Tibial nerve (tissue), 4 donors: Measurements from ENCODE around the gene CEP85L. TPM values are rescaled to one million over a fixed set of nuclear protein-coding genes. Genes with fewer than 3 reads are reported as not detected.

ENCODE experiments used
- DNase-seq, 2 donors: peaks; one replicate each; pipeline ENCODE4 v3.0.0-alpha.2; 2019; ENCODE audit warnings: low spot score in 2 of 2
- H3K27ac ChIP-seq, 4 donors: fragments of 200-600 bp; sonication (generic) in 3 of 4; one replicate each; pipeline ENCODE4 v1.5.1; 2017 to 2019; ENCODE audit warnings: mild to moderate bottlenecking in 1 of 4
- H3K27me3 ChIP-seq, 2 donors: fragments of 200-600 bp; sonication (generic) in 1 of 2; one replicate each; pipeline versions ENCODE4 v1.5.1 to v1.6.0; 2017 to 2019
- H3K36me3 ChIP-seq, 3 donors: fragments of 200-600 bp; sonication (generic); one replicate each; pipeline ENCODE4 v1.5.1; 2018 to 2019
- H3K4me1 ChIP-seq, 4 donors: fragments of 200-600 bp; sonication (generic) in 3 of 4; one replicate each; pipeline ENCODE4 v1.5.1; 2017 to 2019
- H3K4me3 ChIP-seq, 4 donors: fragments of 200-600 bp; sonication (generic) in 3 of 4; one replicate each; pipeline ENCODE4 v1.5.1; 2017 to 2019; ENCODE audit warnings: mild to moderate bottlenecking in 1 of 4, moderate library complexity in 1 of 4
- H3K9me3 ChIP-seq, 4 donors: fragments of 200-600 bp; sonication (generic) in 3 of 4; one replicate each; pipeline ENCODE4 v1.5.1; 2017 to 2019
- EP300 ChIP-seq, 2 donors: sonication (generic); formaldehyde crosslinking; IDR thresholded peaks; one replicate each; pipeline ENCODE4 v1.6.1; 2017; ENCODE audit warnings: antibody characterized with exemption in 2 of 2, mild to moderate bottlenecking in 1 of 2
- POLR2A ChIP-seq, 2 donors: fragments of 450-650 bp; IDR thresholded peaks; one replicate each; pipeline ENCODE4 v1.6.1; 2017; ENCODE audit warnings: antibody characterized with exemption in 2 of 2, mild to moderate bottlenecking in 2 of 2, moderate library complexity in 2 of 2
- WGBS, 2 donors: methylation state at CpG; one replicate each; pipeline ENCODE4 v1.1.5; 2018; 5-methylcytosine and 5-hydroxymethylcytosine counted together
- total RNA-seq, 4 donors: library from RNA; depleted of rRNA; stranded (reverse); fragments of >200 nt; gene quantifications; one replicate each; pipeline ENCODE4 v1.1.0, GENCODE V29; 2016
- TF ChIP-seq, protein P1 (sequence below), 5 experiments: fragments of 200-600 bp in 3 of 5; fragments of 450-650 bp in 2 of 5; sonication (generic) in 3 of 5; IDR thresholded peaks; one replicate each; pipeline ENCODE4 v1.5.1; 2016 to 2019; ENCODE audit warnings: antibody characterized with exemption in 5 of 5, mild to moderate bottlenecking in 3 of 5, moderate library complexity in 2 of 5

The CEP85L gene
- total RNA-seq, 4 donors from 2014 or later, result 26.7 to 47.4 (median 37.8) TPM

DNA sequence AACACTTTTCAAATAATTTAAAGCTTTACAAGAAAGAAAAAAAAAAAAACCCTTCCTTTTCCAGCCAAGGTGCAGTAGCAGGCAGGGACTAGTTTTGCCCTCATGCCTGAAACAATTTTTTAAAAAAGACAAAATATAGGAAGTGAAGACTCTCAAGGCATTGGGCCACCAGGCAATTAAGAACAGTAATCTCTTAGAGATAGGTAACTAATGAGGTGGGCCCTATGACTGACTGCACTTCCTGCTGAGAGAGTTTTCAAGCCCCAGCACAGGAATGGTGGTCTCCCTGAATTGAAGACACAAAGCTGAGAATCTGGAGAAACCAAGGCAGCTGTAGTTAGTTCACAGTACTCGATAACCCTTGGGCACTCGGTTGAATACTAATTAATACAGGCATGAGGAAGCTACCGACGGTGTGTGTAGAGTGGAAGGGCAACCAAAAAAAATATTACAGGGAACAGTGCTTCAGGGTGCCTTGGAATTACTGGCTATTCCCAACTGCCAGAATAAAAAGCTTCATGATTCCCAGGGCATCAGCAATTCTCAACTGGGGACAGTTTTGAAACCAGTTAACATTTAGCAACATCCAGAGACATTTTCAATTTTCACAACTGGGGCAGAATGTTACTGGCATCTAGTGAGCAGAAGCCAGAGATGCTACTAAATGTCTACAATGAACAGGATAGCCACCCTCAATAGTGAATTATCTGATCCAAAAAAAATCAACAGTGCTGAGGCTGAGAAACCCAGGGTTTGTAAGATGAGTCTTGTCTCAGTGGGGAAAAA is 139.3 kb downstream of the CEP85L start:
- Histone ChIP-seq H3K4me3 (no peak overlapping the region), H3K4me1 (peaks cover 0 to 21% (median 0%) of the 10 kb centered on the region in 4 donors), H3K36me3 (no peaks in the 10 kb centered on the region), H3K27ac (no peak overlapping the region), H3K9me3 (no peaks in the 10 kb centered on the region), H3K27me3 (no peaks in the 10 kb centered on the region)
- WGBS, 2 donors, result 89% methylated on average over 4 of the region's 4 CpGs
- TF ChIP-seq POLR2A (IDR thresholded peaks at IDR 0.05), result no peak
- TF ChIP-seq, protein P1, sequence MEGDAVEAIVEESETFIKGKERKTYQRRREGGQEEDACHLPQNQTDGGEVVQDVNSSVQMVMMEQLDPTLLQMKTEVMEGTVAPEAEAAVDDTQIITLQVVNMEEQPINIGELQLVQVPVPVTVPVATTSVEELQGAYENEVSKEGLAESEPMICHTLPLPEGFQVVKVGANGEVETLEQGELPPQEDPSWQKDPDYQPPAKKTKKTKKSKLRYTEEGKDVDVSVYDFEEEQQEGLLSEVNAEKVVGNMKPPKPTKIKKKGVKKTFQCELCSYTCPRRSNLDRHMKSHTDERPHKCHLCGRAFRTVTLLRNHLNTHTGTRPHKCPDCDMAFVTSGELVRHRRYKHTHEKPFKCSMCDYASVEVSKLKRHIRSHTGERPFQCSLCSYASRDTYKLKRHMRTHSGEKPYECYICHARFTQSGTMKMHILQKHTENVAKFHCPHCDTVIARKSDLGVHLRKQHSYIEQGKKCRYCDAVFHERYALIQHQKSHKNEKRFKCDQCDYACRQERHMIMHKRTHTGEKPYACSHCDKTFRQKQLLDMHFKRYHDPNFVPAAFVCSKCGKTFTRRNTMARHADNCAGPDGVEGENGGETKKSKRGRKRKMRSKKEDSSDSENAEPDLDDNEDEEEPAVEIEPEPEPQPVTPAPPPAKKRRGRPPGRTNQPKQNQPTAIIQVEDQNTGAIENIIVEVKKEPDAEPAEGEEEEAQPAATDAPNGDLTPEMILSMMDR (IDR thresholded peaks at IDR 0.05), result no peak
- no peak for TF ChIP-seq EP300 (IDR thresholded peaks at IDR 0.05)
- no peak for DNase-seq

- peaks cover 0 to 10% (median 0%) of the 10 kb centered on the region in 3 donors for H3K36me3 ChIP-seq
- H3K4me1 ChIP-seq, result peaks cover 0 to 27% (median 0%) of the 10 kb centered on the region in 4 donors
- H3K27me3 ChIP-seq, result no peaks in the 10 kb centered on the region
- H3K27ac ChIP-seq, result no peak overlapping the region
- TF ChIP-seq EP300 (IDR thresholded peaks at IDR 0.05), result no peak
- TF ChIP-seq, protein P1 (IDR thresholded peaks at IDR 0.05), result peak; percentile 22 to 51 (median 50)
- TF ChIP-seq POLR2A (IDR thresholded peaks at IDR 0.05), result no peak
- H3K9me3 ChIP-seq, result no peaks in the 10 kb centered on the region
- no peak overlapping the region for H3K4me3 ChIP-seq
- peak in 1 of 2 donors; percentile 30 for DNase-seq
- 35 to 40% methylated on average over 3 of the region's 3 CpGs for WGBS, 2 donors
These were observed 142.3 kb downstream of the CEP85L start for GRCh38 chr6:118509009-118509617.

- peaks cover 0 to 25% (median 0%) of the 10 kb centered on the region in 3 donors for H3K36me3 ChIP-seq
- no peak for DNase-seq
- peaks cover 0 to 27% (median 0%) of the 10 kb centered on the region in 4 donors for H3K4me1 ChIP-seq
- H3K4me3 ChIP-seq, result no peak overlapping the region
- no peaks in the 10 kb centered on the region for H3K9me3 ChIP-seq
- TF ChIP-seq EP300 (IDR thresholded peaks at IDR 0.05) (no peak), POLR2A (IDR thresholded peaks at IDR 0.05) (no peak)
- TF ChIP-seq, protein P1 (IDR thresholded peaks at IDR 0.05), result no peak
- no peak overlapping the region for H3K27ac ChIP-seq
- no peaks in the 10 kb centered on the region for H3K27me3 ChIP-seq
- WGBS, 2 donors, result 90 to 95% methylated on average over 1 of the region's 1 CpG
These were observed 143.8 kb downstream of the CEP85L start for GRCh38 chr6:118507636-118508035.

DNA sequence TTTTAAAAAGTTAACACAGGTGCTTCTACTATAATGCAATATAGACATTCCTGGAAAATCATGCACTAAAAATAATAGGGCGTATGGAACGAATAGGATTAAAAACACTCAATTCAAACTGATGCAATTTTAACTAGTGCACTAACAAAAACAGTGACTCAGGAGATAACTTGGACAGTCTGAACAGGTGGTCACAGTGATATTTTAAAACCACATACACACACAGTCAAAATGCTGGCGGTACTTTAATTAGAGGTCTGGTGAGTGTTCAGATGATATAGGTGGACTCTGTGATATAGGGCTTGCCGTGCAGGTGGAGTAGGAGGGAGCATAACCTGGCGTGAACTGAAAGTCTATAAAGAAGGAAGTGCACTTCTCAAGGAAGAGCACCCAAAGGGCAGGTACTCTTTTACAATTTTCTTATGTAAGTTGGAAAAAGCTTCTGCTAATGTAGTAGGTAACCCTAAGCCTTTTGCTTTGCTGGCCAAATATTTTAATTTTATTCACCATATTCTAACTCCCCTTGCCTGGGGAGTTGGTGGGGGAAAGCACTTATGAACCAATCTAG is 145.2 kb downstream of the CEP85L start:
- WGBS, 2 donors, result 91 to 93% methylated on average over 5 of the region's 5 CpGs
- TF ChIP-seq POLR2A (IDR thresholded peaks at IDR 0.05) (no peak), EP300 (IDR thresholded peaks at IDR 0.05) (no peak)
- TF ChIP-seq, protein P1 (IDR thresholded peaks at IDR 0.05), result no peak
- H3K27me3 ChIP-seq, result no peaks in the 10 kb centered on the region
- H3K9me3 ChIP-seq, result no peaks in the 10 kb centered on the region
- no peak overlapping the region for H3K4me3 ChIP-seq
- H3K36me3 ChIP-seq, result peaks cover 0 to 34% (median 0%) of the 10 kb centered on the region in 3 donors
- peaks cover 0 to 18% (median 0%) of the 10 kb centered on the region in 4 donors for H3K4me1 ChIP-seq
- H3K27ac ChIP-seq, result no peak overlapping the region
- DNase-seq, result no peak

- peaks cover 0 to 18% (median 0%) of the 10 kb centered on the region in 4 donors for H3K4me1 ChIP-seq
- peaks cover 0 to 34% (median 0%) of the 10 kb centered on the region in 3 donors for H3K36me3 ChIP-seq
- no peak overlapping the region for H3K27ac ChIP-seq
- TF ChIP-seq POLR2A (IDR thresholded peaks at IDR 0.05) (no peak), EP300 (IDR thresholded peaks at IDR 0.05) (no peak)
- TF ChIP-seq, protein P1 (IDR thresholded peaks at IDR 0.05), result no peak
- no peaks in the 10 kb centered on the region for H3K9me3 ChIP-seq
- no peaks in the 10 kb centered on the region for H3K27me3 ChIP-seq
- H3K4me3 ChIP-seq, result no peak overlapping the region
- DNase-seq, result no peak
- WGBS, 2 donors, result 97 to 99% methylated on average over 2 of the region's 2 CpGs
These were observed 145.7 kb downstream of the CEP85L start for GRCh38 chr6:118505656-118506055.
